Fibroblast of lung (primary cell): ENCODE results near the gene ZNF785. TPM values are rescaled to one million over a fixed set of nuclear protein-coding genes. Genes with fewer than 3 reads are reported as not detected.
A peak's percentile ranks its signal among the peaks of the same experiment; 100 is the strongest.
"Not testable (repeated sequence)": the region's sequence is repeated elsewhere in the genome, so short reads cannot be mapped to it uniquely, and the experiment has no call there.

Experiments used
- DNase-seq, 2 donors: peaks; one replicate each; pipeline versions ENCODE4 v3.0.0 to v3.0.0-alpha.2; 2010; ENCODE audit warnings: low read depth in 2 of 2
- H2AFZ ChIP-seq: 2 replicates; pipeline ENCODE4 v1.5.1; 2012; ENCODE audit warnings: low read length, control low read depth, inconsistent platforms
- H3K27ac ChIP-seq: 2 replicates; pipeline ENCODE4 v1.5.1; 2011; ENCODE audit warnings: low read length, control low read depth; ENCODE audit not compliant: insufficient read depth
- H3K27me3 ChIP-seq: 2 replicates; pipeline ENCODE4 v1.5.1; 2011; ENCODE audit warnings: mild to moderate bottlenecking, low read length; ENCODE audit not compliant: control insufficient read depth, insufficient read depth
- H3K36me3 ChIP-seq: 2 replicates; pipeline ENCODE4 v1.5.1; 2011; ENCODE audit warnings: low read length; ENCODE audit not compliant: control insufficient read depth, insufficient read depth
- H3K4me1 ChIP-seq: 2 replicates; pipeline ENCODE4 v1.5.1; 2011; ENCODE audit warnings: low read length; ENCODE audit not compliant: control insufficient read depth, insufficient read depth; ENCODE audit errors: extremely low read depth
- H3K4me2 ChIP-seq: 2 replicates; pipeline ENCODE4 v1.5.1; 2011; ENCODE audit warnings: low read length, control low read depth; ENCODE audit not compliant: insufficient read depth; ENCODE audit errors: extremely low read depth
- H3K4me3 ChIP-seq, 4 experiments: fragments of 200-600 bp in 1 of 4; sonication (generic) in 1 of 4; replicated peaks in 1 of 4; 2 replicates each; pipeline ENCODE4 v1.5.1; 2011 to 2016; ENCODE audit warnings: low read length in 4 of 4, low read depth in 3 of 4, mild to moderate bottlenecking in 3 of 4, control low read depth in 2 of 4, inconsistent platforms in 1 of 4, mixed read lengths in 1 of 4; ENCODE audit not compliant: insufficient read depth in 1 of 4; ENCODE audit errors: control extremely low read depth in 1 of 4
- H3K79me2 ChIP-seq: 2 replicates; pipeline ENCODE4 v1.5.1; 2012; ENCODE audit warnings: mild to moderate bottlenecking, low read length, inconsistent platforms; ENCODE audit not compliant: control insufficient read depth, insufficient read depth
- H3K9ac ChIP-seq: 2 replicates; pipeline ENCODE4 v1.5.1; 2011; ENCODE audit warnings: mild to moderate bottlenecking, low read length, control low read depth; ENCODE audit not compliant: insufficient read depth
- H3K9me3 ChIP-seq: 2 replicates; pipeline ENCODE4 v1.5.1; 2012; ENCODE audit warnings: low read depth, low read length; ENCODE audit not compliant: control insufficient read depth, insufficient read depth
- H4K20me1 ChIP-seq: 2 replicates; pipeline ENCODE4 v1.5.1; 2011; ENCODE audit warnings: low read length; ENCODE audit not compliant: control insufficient read depth, insufficient read depth; ENCODE audit errors: extremely low read depth
- CTCF ChIP-seq, 2 donors: IDR thresholded peaks in 1 of 2; conservative IDR thresholded peaks in 1 of 2; 1 replicate in 1 of 2; 2 replicates in 1 of 2; pipeline ENCODE4 v1.5.1; 2011 to 2012; ENCODE audit warnings: low read length in 2 of 2, control low read depth in 1 of 2, inconsistent platforms in 1 of 2, low read depth in 1 of 2, mild to moderate bottlenecking in 1 of 2
- EZH2 ChIP-seq: IDR thresholded peaks from 2 replicates; pipeline ENCODE4 v1.5.1; 2012; ENCODE audit warnings: low read length, control low read depth, mild to moderate bottlenecking; ENCODE audit errors: missing control alignments
- polyA plus RNA-seq, 2 donors: library from polyadenylated mRNA; depleted of rRNA in 1 of 2; stranded (reverse) in 1 of 2; unstranded in 1 of 2; fragments of >200 nt; gene quantifications; 2 replicates each; pipeline ENCODE4 v1.2.1, GENCODE V29; 2011 to 2012; ENCODE audit warnings: missing spikeins in 1 of 2
- total RNA-seq: library from RNA; depleted of rRNA; stranded (reverse); fragments of >200 nt; gene quantifications from 2 replicates; pipeline ENCODE4 v1.2.1, GENCODE V29; 2014

ZNF785 gene
- total and polyA plus RNA-seq, 2 donors (not counting 1 experiment from before 2014, with no cell fraction given) = 6.6 to 7.1 TPM

GRCh38 chr16:30546115-30546514 lies 39.4 kb downstream of the ZNF785 start:
- no peak overlapping the region for H2AFZ ChIP-seq
- H3K9ac ChIP-seq = no peak overlapping the region
- H3K9me3 ChIP-seq = no peaks in the 10 kb centered on the region
- peaks cover 2% of the 10 kb centered on the region for H3K4me1 ChIP-seq
- TF ChIP-seq CTCF (conservative IDR thresholded peaks at IDR 0.05 in 1 of 2, IDR thresholded peaks at IDR 0.05 in 1 of 2; ENCODE audit: low read depth in 1 of 2, low read length in 2 of 2) (no peak), EZH2 (no peak)
- no peak for DNase-seq
- no peak overlapping the region for H3K4me3 ChIP-seq
- no peaks in the 10 kb centered on the region for H4K20me1 ChIP-seq
- H3K36me3 ChIP-seq = no peaks in the 10 kb centered on the region
- H3K27ac ChIP-seq = no peak overlapping the region
- no peaks in the 10 kb centered on the region for H3K27me3 ChIP-seq
- H3K79me2 ChIP-seq = no peaks in the 10 kb centered on the region
- no peak overlapping the region for H3K4me2 ChIP-seq

- H3K4me3 ChIP-seq = no peak overlapping the region
- H3K36me3 ChIP-seq = no peaks in the 10 kb centered on the region
- H3K79me2 ChIP-seq = no peaks in the 10 kb centered on the region
- no peak overlapping the region for H2AFZ ChIP-seq
- H3K27me3 ChIP-seq = no peaks in the 10 kb centered on the region
- no peak overlapping the region for H3K4me2 ChIP-seq
- H3K9ac ChIP-seq = no peak overlapping the region
- H4K20me1 ChIP-seq = no peaks in the 10 kb centered on the region
- TF ChIP-seq EZH2 (no peak), CTCF (conservative IDR thresholded peaks at IDR 0.05 in 1 of 2, IDR thresholded peaks at IDR 0.05 in 1 of 2; ENCODE audit: low read depth in 1 of 2, low read length in 2 of 2) (no peak)
- no peak for DNase-seq
- no peaks in the 10 kb centered on the region for H3K9me3 ChIP-seq
- H3K4me1 ChIP-seq = peaks cover 2% of the 10 kb centered on the region
- no peak overlapping the region for H3K27ac ChIP-seq
Measured at GRCh38 chr16:30543067-30543466, 42.4 kb downstream of the ZNF785 start.

- H3K27me3 ChIP-seq = no peaks in the 10 kb centered on the region
- no peak overlapping the region for H3K9ac ChIP-seq
- H3K4me3 ChIP-seq = no peak overlapping the region
- H3K79me2 ChIP-seq = no peaks in the 10 kb centered on the region
- peak; percentile 69 to 77 for DNase-seq
- H3K27ac ChIP-seq = no peak overlapping the region
- no peaks in the 10 kb centered on the region for H4K20me1 ChIP-seq
- TF ChIP-seq CTCF (conservative IDR thresholded peaks at IDR 0.05 in 1 of 2, IDR thresholded peaks at IDR 0.05 in 1 of 2; ENCODE audit: low read depth in 1 of 2, low read length in 2 of 2) (no peak), EZH2 (no peak)
- no peaks in the 10 kb centered on the region for H3K36me3 ChIP-seq
- no peak overlapping the region for H3K4me2 ChIP-seq
- no peaks in the 10 kb centered on the region for H3K9me3 ChIP-seq
- peaks cover 2% of the 10 kb centered on the region for H3K4me1 ChIP-seq
- no peak overlapping the region for H2AFZ ChIP-seq
Measured at GRCh38 chr16:30541502-30542329, 43.8 kb downstream of the ZNF785 start.

GRCh38 chr16:30540916-30541464 lies 44.5 kb downstream of the ZNF785 start:
- H3K9me3 ChIP-seq, H3K27ac ChIP-seq, H4K20me1 ChIP-seq, DNase-seq, H2AFZ ChIP-seq, H3K79me2 ChIP-seq, H3K4me2 ChIP-seq, H3K4me3 ChIP-seq, H3K27me3 ChIP-seq, H3K9ac ChIP-seq, H3K4me1 ChIP-seq, H3K36me3 ChIP-seq: not testable (repeated sequence)
